SJCRH30 (cell line): Measurements from ENCODE around the gene TGIF2. TPM values are rescaled to one million over a fixed set of nuclear protein-coding genes. Genes with fewer than 3 reads are reported as not detected.
A peak's percentile ranks its signal among the peaks of the same experiment; 100 is the strongest.

Experiments
- DNase-seq, 2 experiments: peaks; one replicate each; pipeline ENCODE4 v3.0.0-alpha.2; 2015 to 2020
- H3K27ac ChIP-seq: fragments of 250-450 bp; sonication (Bioruptor Pico); 2 replicates; pipeline ENCODE4 v1.5.1; 2020; ENCODE audit warnings: mild to moderate bottlenecking, moderate library complexity
- H3K27me3 ChIP-seq: fragments of 250-450 bp; sonication (Bioruptor Pico); 2 replicates; pipeline ENCODE4 v1.5.1; 2020; ENCODE audit warnings: mild to moderate bottlenecking, moderate library complexity
- H3K36me3 ChIP-seq: fragments of 250-450 bp; sonication (Bioruptor Pico); 2 replicates; pipeline ENCODE4 v1.5.1; 2020; ENCODE audit warnings: mild to moderate bottlenecking, moderate library complexity
- H3K4me1 ChIP-seq: fragments of 250-450 bp; sonication (Bioruptor Pico); 2 replicates; pipeline ENCODE4 v1.5.1; 2020; ENCODE audit warnings: mild to moderate bottlenecking, moderate library complexity
- H3K4me3 ChIP-seq: fragments of 250-450 bp; sonication (Bioruptor Pico); 2 replicates; pipeline ENCODE4 v1.5.1; 2020; ENCODE audit warnings: mild to moderate bottlenecking, moderate library complexity
- H3K9me3 ChIP-seq: fragments of 250-450 bp; sonication (Bioruptor Pico); replicated peaks from 2 replicates; pipeline ENCODE4 v1.5.1; 2020; ENCODE audit warnings: mild to moderate bottlenecking, moderate library complexity
- total RNA-seq: library from RNA; depleted of rRNA; stranded (reverse); fragments of >200 nt; shearing (Covaris generic); gene quantifications from 2 replicates; pipeline ENCODE4 v1.2.3, GENCODE V29; 2014; rRNA removed

The TGIF2 gene
- total RNA-seq, result 71.1 and 75.5 TPM in 2 replicates

- Histone ChIP-seq H3K27ac (peak within 1 kb of the TSS; percentile 92), H3K4me3 (peak within 1 kb of the TSS; percentile 96), H3K27me3 (no peaks in the 10 kb centered on the region), H3K4me1 (peaks cover 12% of the 10 kb centered on the region), H3K36me3 (no peaks in the 10 kb centered on the region; the same call in 1 of the 2 replicates), H3K9me3 (no peaks in the 10 kb centered on the region)
- peak; percentile 97 for DNase-seq
Measured at GRCh38 chr20:36573103-36573797, at the start of gene TGIF2. TGIF2 (plus strand) TSS chr20:36573597; CDS start chr20:36578775, 5,178 bp downstream.

GRCh38 chr20:36525620-36526365 lies 47.6 kb upstream of the TGIF2 start:
- H3K27me3 ChIP-seq, result no peaks in the 10 kb centered on the region
- H3K36me3 ChIP-seq, result peaks cover 31% of the 10 kb centered on the region
- no peak overlapping the region for H3K27ac ChIP-seq
- H3K4me3 ChIP-seq, result no peak overlapping the region
- H3K9me3 ChIP-seq, result no peaks in the 10 kb centered on the region
- DNase-seq, result no peak
- H3K4me1 ChIP-seq, result peaks cover 4% of the 10 kb centered on the region; the same call in 1 of the 2 replicates

GRCh38 chr20:36526521-36527011 lies 46.8 kb upstream of the TGIF2 start:
- Histone ChIP-seq H3K9me3 (no peaks in the 10 kb centered on the region), H3K4me3 (no peak overlapping the region), H3K27me3 (no peaks in the 10 kb centered on the region), H3K4me1 (peaks cover 4% of the 10 kb centered on the region; the same call in 1 of the 2 replicates), H3K27ac (no peak overlapping the region), H3K36me3 (peaks cover 31% of the 10 kb centered on the region)
- no peak for DNase-seq

- Histone ChIP-seq H3K27ac (no peak overlapping the region), H3K4me3 (no peak overlapping the region), H3K9me3 (no peaks in the 10 kb centered on the region), H3K36me3 (peaks cover 31% of the 10 kb centered on the region), H3K4me1 (peaks cover 4% of the 10 kb centered on the region; the same call in 1 of the 2 replicates), H3K27me3 (no peaks in the 10 kb centered on the region)
- DNase-seq, result no peak
Measured at GRCh38 chr20:36527331-36528125, 45.9 kb upstream of the TGIF2 start.

- Histone ChIP-seq H3K9me3 (no peaks in the 10 kb centered on the region), H3K27ac (no peak overlapping the region), H3K36me3 (peaks cover 31% of the 10 kb centered on the region), H3K27me3 (no peaks in the 10 kb centered on the region), H3K4me3 (no peak overlapping the region), H3K4me1 (peaks cover 4% of the 10 kb centered on the region; the same call in 1 of the 2 replicates)
- DNase-seq, result no peak
Measured at GRCh38 chr20:36528176-36528874, 45.1 kb upstream of the TGIF2 start.

GRCh38 chr20:36528875-36529417 lies 44.5 kb upstream of the TGIF2 start:
- H3K27me3 ChIP-seq, result no peaks in the 10 kb centered on the region
- peaks cover 31% of the 10 kb centered on the region for H3K36me3 ChIP-seq
- no peak for DNase-seq

GRCh38 chr20:36532388-36532787 lies 41.0 kb upstream of the TGIF2 start:
- H3K36me3 ChIP-seq, result peaks cover 6% of the 10 kb centered on the region; the same call in 1 of the 2 replicates
- H3K4me3 ChIP-seq, result no peak overlapping the region

More at GRCh38 chr20:36528875-36529417, 44.5 kb upstream of the TGIF2 start:
- H3K27ac ChIP-seq, result no peak overlapping the region
- no peaks in the 10 kb centered on the region for H3K9me3 ChIP-seq
- peaks cover 4% of the 10 kb centered on the region; the same call in 1 of the 2 replicates for H3K4me1 ChIP-seq
- H3K4me3 ChIP-seq, result no peak overlapping the region

GRCh38 chr20:36532822-36533221 lies 40.6 kb upstream of the TGIF2 start:
- H3K4me1 ChIP-seq, result peaks cover 4% of the 10 kb centered on the region; the same call in 1 of the 2 replicates
- H3K27ac ChIP-seq, result no peak overlapping the region
- H3K27me3 ChIP-seq, result 0 out of 2 replicates have a peak, but pooled peaks cover 3% of the 10 kb centered on the region
- H3K36me3 ChIP-seq, result 0 out of 2 replicates have a peak, but pooled peaks cover 6% of the 10 kb centered on the region
- DNase-seq, result no peak
- no peaks in the 10 kb centered on the region for H3K9me3 ChIP-seq
- no peak overlapping the region for H3K4me3 ChIP-seq

More at GRCh38 chr20:36532388-36532787, 41.0 kb upstream of the TGIF2 start:
- peaks cover 4% of the 10 kb centered on the region; the same call in 1 of the 2 replicates for H3K4me1 ChIP-seq
- H3K27ac ChIP-seq, result no peak overlapping the region
- no peaks in the 10 kb centered on the region for H3K9me3 ChIP-seq
- no peak for DNase-seq
- H3K27me3 ChIP-seq, result 0 out of 2 replicates have a peak, but pooled peaks cover 3% of the 10 kb centered on the region

- peak in 1 of 2 experiments; percentile 32 for DNase-seq
Measured at GRCh38 chr20:36538026-36538722, 35.2 kb upstream of the TGIF2 start.

GRCh38 chr20:36540551-36541211 lies 32.7 kb upstream of the TGIF2 start:
- no peak overlapping the region for H3K27ac ChIP-seq
- H3K4me1 ChIP-seq, result peaks cover 16% of the 10 kb centered on the region
- no peaks in the 10 kb centered on the region for H3K36me3 ChIP-seq
- no peak for DNase-seq
- H3K4me3 ChIP-seq, result peak overlapping the region; percentile 36
- H3K27me3 ChIP-seq, result peaks cover 3% of the 10 kb centered on the region; the same call in 1 of the 2 replicates
- no peaks in the 10 kb centered on the region for H3K9me3 ChIP-seq

More at GRCh38 chr20:36538026-36538722, 35.2 kb upstream of the TGIF2 start:
- H3K27me3 ChIP-seq, result peaks cover 3% of the 10 kb centered on the region; the same call in 1 of the 2 replicates
- no peak overlapping the region for H3K4me3 ChIP-seq
- H3K27ac ChIP-seq, result no peak overlapping the region
- no peaks in the 10 kb centered on the region for H3K9me3 ChIP-seq
- H3K4me1 ChIP-seq, result peaks cover 5% of the 10 kb centered on the region; the same call in 1 of the 2 replicates
- H3K36me3 ChIP-seq, result no peaks in the 10 kb centered on the region

GRCh38 chr20:36541227-36541767 lies 32.1 kb upstream of the TGIF2 start, which contains the start of gene MYL9:
MYL9 (plus strand) TSS chr20:36541519; CDS start chr20:36544885, 3,366 bp downstream.
- Histone ChIP-seq H3K4me1 (peaks cover 16% of the 10 kb centered on the region), H3K4me3 (peak within 1 kb of the TSS; percentile 36), H3K27me3 (peaks cover 3% of the 10 kb centered on the region; the same call in 1 of the 2 replicates), H3K9me3 (no peaks in the 10 kb centered on the region), H3K36me3 (no peaks in the 10 kb centered on the region), H3K27ac (no peak within 1 kb of the TSS)
- DNase-seq, result no peak
